MM.1S (cell line): ENCODE data around the gene GPR183.

Experiments used
- EZH2 ChIP-seq: fragments of 300-600 bp; sonication (generic); optimal IDR thresholded peaks from 2 replicates; pipeline ENCODE3; 2017; ENCODE audit warnings: low read depth, mild to moderate bottlenecking, antibody characterized with exemption, low read length, mixed read lengths
- TF ChIP-seq, protein P1 (sequence below): fragments of 300-600 bp; sonication (generic); IDR thresholded peaks from 2 replicates; pipeline ENCODE4 v1.5.1; 2016; ENCODE audit warnings: antibody characterized with exemption, low read length, mixed read lengths

- TF ChIP-seq, protein P1, sequence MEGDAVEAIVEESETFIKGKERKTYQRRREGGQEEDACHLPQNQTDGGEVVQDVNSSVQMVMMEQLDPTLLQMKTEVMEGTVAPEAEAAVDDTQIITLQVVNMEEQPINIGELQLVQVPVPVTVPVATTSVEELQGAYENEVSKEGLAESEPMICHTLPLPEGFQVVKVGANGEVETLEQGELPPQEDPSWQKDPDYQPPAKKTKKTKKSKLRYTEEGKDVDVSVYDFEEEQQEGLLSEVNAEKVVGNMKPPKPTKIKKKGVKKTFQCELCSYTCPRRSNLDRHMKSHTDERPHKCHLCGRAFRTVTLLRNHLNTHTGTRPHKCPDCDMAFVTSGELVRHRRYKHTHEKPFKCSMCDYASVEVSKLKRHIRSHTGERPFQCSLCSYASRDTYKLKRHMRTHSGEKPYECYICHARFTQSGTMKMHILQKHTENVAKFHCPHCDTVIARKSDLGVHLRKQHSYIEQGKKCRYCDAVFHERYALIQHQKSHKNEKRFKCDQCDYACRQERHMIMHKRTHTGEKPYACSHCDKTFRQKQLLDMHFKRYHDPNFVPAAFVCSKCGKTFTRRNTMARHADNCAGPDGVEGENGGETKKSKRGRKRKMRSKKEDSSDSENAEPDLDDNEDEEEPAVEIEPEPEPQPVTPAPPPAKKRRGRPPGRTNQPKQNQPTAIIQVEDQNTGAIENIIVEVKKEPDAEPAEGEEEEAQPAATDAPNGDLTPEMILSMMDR, result no peak
- TF ChIP-seq EZH2, result no peak
Observed at GRCh38 chr13:99296398-99296797, 10.8 kb downstream of the GPR183 start.
